ENCODE results near the gene MYO5A. TPM values are rescaled to one million over a fixed set of nuclear protein-coding genes. Genes with fewer than 3 reads are reported as not detected.

The MYO5A gene
- total RNA-seq, 1 donor from 2014 or later: 15.7 TPM

GRCh38 chr15:52352086-52352485 lies 176.6 kb downstream of the MYO5A start:
- no peak for DNase-seq (ENCODE audit: low read depth)
- H3K4me3 ChIP-seq (ENCODE audit: low read depth, low read length): no peak overlapping the region
- TF ChIP-seq CTCF (conservative IDR thresholded peaks at IDR 0.05; ENCODE audit: low read depth, low read length): no peak

GRCh38 chr15:52351206-52351908 lies 177.3 kb downstream of the MYO5A start:
- no peak overlapping the region for H3K4me3 ChIP-seq (ENCODE audit: low read depth, low read length)
- TF ChIP-seq CTCF (conservative IDR thresholded peaks at IDR 0.05; ENCODE audit: low read depth, low read length): no peak
- no peak for DNase-seq (ENCODE audit: low read depth)

GRCh38 chr15:52350423-52350822 lies 178.3 kb downstream of the MYO5A start:
- TF ChIP-seq CTCF (conservative IDR thresholded peaks at IDR 0.05; ENCODE audit: low read depth, low read length): peak; percentile 4

GRCh38 chr15:52349052-52349700 lies 179.5 kb downstream of the MYO5A start:
- no peak for TF ChIP-seq CTCF (conservative IDR thresholded peaks at IDR 0.05; ENCODE audit: low read depth, low read length)
- H3K4me3 ChIP-seq (ENCODE audit: low read depth, low read length): no peak overlapping the region
- no peak for DNase-seq (ENCODE audit: low read depth)

More at GRCh38 chr15:52350423-52350822, 178.3 kb downstream of the MYO5A start:
- DNase-seq (ENCODE audit: low read depth): no peak
- H3K4me3 ChIP-seq (ENCODE audit: low read depth, low read length): no peak overlapping the region

GRCh38 chr15:52348056-52348745 lies 180.5 kb downstream of the MYO5A start:
- no peak for DNase-seq (ENCODE audit: low read depth)
- no peak for TF ChIP-seq CTCF (conservative IDR thresholded peaks at IDR 0.05; ENCODE audit: low read depth, low read length)
- H3K4me3 ChIP-seq (ENCODE audit: low read depth, low read length): no peak overlapping the region

GRCh38 chr15:52344592-52344991 lies 184.1 kb downstream of the MYO5A start:
- no peak for TF ChIP-seq CTCF (conservative IDR thresholded peaks at IDR 0.05; ENCODE audit: low read depth, low read length)
- no peak for DNase-seq (ENCODE audit: low read depth)
- no peak overlapping the region for H3K4me3 ChIP-seq (ENCODE audit: low read depth, low read length)
